AG04450 (cell line): ENCODE results near the gene MAML3. TPM values are rescaled to one million over a fixed set of nuclear protein-coding genes. Genes with fewer than 3 reads are reported as not detected.

Source experiments
- CTCF ChIA-PET: fragments of 300-600, 350-600 bp; formaldehyde crosslinking; extraction: SDS; loops from one replicate; lab custom pipeline; 2022; ENCODE audit warnings: antibody characterized with exemption, inconsistent platforms; lab: Charles Lee
- POLR2A ChIA-PET: fragments of 350-600 bp; formaldehyde crosslinking; extraction: SDS; loops from one replicate; lab custom pipeline; 2021; ENCODE audit warnings: antibody characterized with exemption, inconsistent platforms; lab: Yijun Ruan, JAX
- DNase-seq: peaks from one replicate; pipeline ENCODE4 v3.0.0-alpha.2; 2011; ENCODE audit warnings: low read depth, low spot score
- H3K27ac ChIP-seq: one replicate; pipeline ENCODE4 v1.5.1; 2012; ENCODE audit warnings: low read depth, low read length, control low read depth
- H3K27me3 ChIP-seq: one replicate; pipeline ENCODE4 v1.6.0; 2012; ENCODE audit warnings: low read length; ENCODE audit not compliant: control insufficient read depth, insufficient read depth
- H3K4me3 ChIP-seq: 2 replicates; pipeline ENCODE4 v1.5.1; 2011; ENCODE audit warnings: mild to moderate bottlenecking, low read depth, low read length, control low read depth
- H3K9me3 ChIP-seq: 2 replicates; pipeline ENCODE4 v1.5.1; 2012; ENCODE audit warnings: low read length; ENCODE audit not compliant: control insufficient read depth, insufficient read depth
- CTCF ChIP-seq: IDR thresholded peaks from 2 replicates; pipeline ENCODE4 v1.5.1; 2011; ENCODE audit warnings: low read depth, low read length, control low read depth, inconsistent platforms
- polyA plus RNA-seq: library from polyadenylated mRNA; depleted of rRNA; stranded (reverse); fragments of >200 nt; gene quantifications from 2 replicates; pipeline ENCODE4 v1.2.3, GENCODE V29; 2011

Gene MAML3
- polyA plus RNA-seq, 1 experiment: 4.1 TPM

- no peak for DNase-seq
- Histone ChIP-seq H3K27me3 (no peaks in the 10 kb centered on the region), H3K27ac (no peak overlapping the region), H3K4me3 (no peak overlapping the region), H3K9me3 (peaks cover 4% of the 10 kb centered on the region)
- ChIA-PET POLR2A (interaction anchor here (1.2 kb wide), 1 partner anchor 135 kb away, joined by 3 read pairs; no protein-coding TSS in a partner anchor), CTCF (interaction anchor here (0.6 kb wide), 1 partner anchor 19 kb away, joined by 3 read pairs; no protein-coding TSS in a partner anchor)
- TF ChIP-seq CTCF: no peak
Observed at GRCh38 chr4:139913995-139914598, 239.9 kb downstream of the MAML3 start.

GRCh38 chr4:139913398-139913990, 240.5 kb downstream of the MAML3 start:
- H3K27ac ChIP-seq: peak overlapping the region; percentile 58
- ChIA-PET POLR2A (interaction anchor here (1.2 kb wide), 1 partner anchor 136 kb away, joined by 3 read pairs; no protein-coding TSS in a partner anchor), CTCF (interaction anchor here (0.6 kb wide), 1 partner anchor 256 kb away, joined by 4 read pairs; no protein-coding TSS in a partner anchor)
- H3K9me3 ChIP-seq: peaks cover 4% of the 10 kb centered on the region
- no peak overlapping the region; the same call in 1 of the 2 replicates for H3K4me3 ChIP-seq
- no peak for TF ChIP-seq CTCF
- DNase-seq: no peak
- H3K27me3 ChIP-seq: no peaks in the 10 kb centered on the region

- no peak overlapping the region for H3K4me3 ChIP-seq
- no peak overlapping the region for H3K27ac ChIP-seq
- ChIA-PET CTCF (interaction anchor here (0.6 kb wide), 1 partner anchor 24 kb away, joined by 7 read pairs; no protein-coding TSS in a partner anchor), POLR2A (no interaction called here)
- TF ChIP-seq CTCF: no peak
- no peaks in the 10 kb centered on the region for H3K9me3 ChIP-seq
- no peak for DNase-seq
- no peaks in the 10 kb centered on the region for H3K27me3 ChIP-seq
Observed at GRCh38 chr4:139912445-139912844, 241.5 kb downstream of the MAML3 start.

GRCh38 chr4:139910106-139910505, 243.9 kb downstream of the MAML3 start:
- POLR2A ChIA-PET: no interaction called here
- Histone ChIP-seq H3K27me3 (no peaks in the 10 kb centered on the region), H3K27ac (no peak overlapping the region), H3K9me3 (no peaks in the 10 kb centered on the region), H3K4me3 (no peak overlapping the region)
- no peak for DNase-seq
- no peak for TF ChIP-seq CTCF
- CTCF ChIA-PET: no interaction called here
